Measurements from ENCODE around the gene RASSF4. TPM values are rescaled to one million over a fixed set of nuclear protein-coding genes. Genes with fewer than 3 reads are reported as not detected.

RASSF4 gene
- total RNA-seq, 2 donors from 2014 or later: 44.5 to 50.8 TPM

DNA sequence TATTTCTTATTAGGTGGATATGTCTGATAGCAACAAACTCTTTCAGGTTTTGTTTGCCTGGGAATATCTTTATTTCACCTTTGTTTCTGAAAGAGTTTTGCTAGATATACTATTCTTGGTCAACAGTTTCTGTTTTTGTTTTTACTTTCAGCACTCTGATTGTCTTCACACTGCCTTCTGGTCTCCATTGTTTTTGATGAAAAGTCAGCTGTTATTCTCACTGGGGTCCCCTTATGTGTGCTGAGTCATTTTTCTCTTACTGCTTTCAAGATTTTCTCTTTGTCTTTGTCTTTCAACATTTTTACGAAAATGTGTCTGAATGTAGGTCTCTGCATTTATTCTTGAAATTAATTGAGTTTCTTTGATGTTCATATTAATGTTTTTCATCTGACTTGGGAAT is 15.2 kb upstream of the RASSF4 start:
- TF ChIP-seq, protein P1, sequence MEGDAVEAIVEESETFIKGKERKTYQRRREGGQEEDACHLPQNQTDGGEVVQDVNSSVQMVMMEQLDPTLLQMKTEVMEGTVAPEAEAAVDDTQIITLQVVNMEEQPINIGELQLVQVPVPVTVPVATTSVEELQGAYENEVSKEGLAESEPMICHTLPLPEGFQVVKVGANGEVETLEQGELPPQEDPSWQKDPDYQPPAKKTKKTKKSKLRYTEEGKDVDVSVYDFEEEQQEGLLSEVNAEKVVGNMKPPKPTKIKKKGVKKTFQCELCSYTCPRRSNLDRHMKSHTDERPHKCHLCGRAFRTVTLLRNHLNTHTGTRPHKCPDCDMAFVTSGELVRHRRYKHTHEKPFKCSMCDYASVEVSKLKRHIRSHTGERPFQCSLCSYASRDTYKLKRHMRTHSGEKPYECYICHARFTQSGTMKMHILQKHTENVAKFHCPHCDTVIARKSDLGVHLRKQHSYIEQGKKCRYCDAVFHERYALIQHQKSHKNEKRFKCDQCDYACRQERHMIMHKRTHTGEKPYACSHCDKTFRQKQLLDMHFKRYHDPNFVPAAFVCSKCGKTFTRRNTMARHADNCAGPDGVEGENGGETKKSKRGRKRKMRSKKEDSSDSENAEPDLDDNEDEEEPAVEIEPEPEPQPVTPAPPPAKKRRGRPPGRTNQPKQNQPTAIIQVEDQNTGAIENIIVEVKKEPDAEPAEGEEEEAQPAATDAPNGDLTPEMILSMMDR (IDR thresholded peaks at IDR 0.05): no peak
- no peak for TF ChIP-seq POLR2A (IDR thresholded peaks at IDR 0.05)
- intact Hi-C loops (cut with DNase I): no loop called here
- DNase-seq: no peak
- H3K4me3 ChIP-seq: no peak overlapping the region
- H3K36me3 ChIP-seq (replicated peaks in 1 of 2; ENCODE audit: insufficient read depth in 1 of 2, low read depth in 2 of 2): no peaks in the 10 kb centered on the region
- H3K27me3 ChIP-seq: no peaks in the 10 kb centered on the region
- 0 to 39% methylated on average over 1 of the region's 1 CpG for WGBS, 2 donors
- H3K9me3 ChIP-seq: no peaks in the 10 kb centered on the region
- ATAC-seq: no peak
- peaks cover 3% of the 10 kb centered on the region for H3K4me1 ChIP-seq
- no peak overlapping the region for H3K27ac ChIP-seq

DNA sequence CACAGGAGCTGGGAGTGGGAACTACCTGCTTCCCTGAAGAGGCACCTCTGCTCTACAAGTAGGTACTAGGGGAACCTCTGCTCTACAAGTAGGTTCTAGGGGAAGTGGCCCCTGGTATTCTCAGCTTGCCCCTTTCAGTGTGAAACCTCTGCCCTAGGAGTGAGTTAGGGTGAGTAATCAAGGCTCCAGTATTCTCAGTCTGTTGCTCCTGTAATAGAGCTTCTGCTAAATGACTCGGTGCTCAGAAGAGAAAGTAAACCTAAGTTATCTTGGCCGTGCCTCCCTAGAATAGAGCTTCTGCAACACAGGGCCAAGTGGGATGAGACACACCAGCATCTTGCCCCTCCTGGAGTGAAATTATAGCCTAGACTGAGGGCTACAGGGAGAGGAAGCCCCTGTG is 13.4 kb upstream of the RASSF4 start:
- intact Hi-C loops (cut with DNase I): no loop called here
- DNase-seq (peak in 1 of 4 donors; percentile 2), ATAC-seq (no peak)
- H3K36me3 ChIP-seq (replicated peaks in 1 of 2; ENCODE audit: insufficient read depth in 1 of 2, low read depth in 2 of 2): no peaks in the 10 kb centered on the region
- no peaks in the 10 kb centered on the region for H3K27me3 ChIP-seq
- no peak overlapping the region for H3K27ac ChIP-seq
- peaks cover 12% of the 10 kb centered on the region for H3K4me1 ChIP-seq
- no peak overlapping the region for H3K4me3 ChIP-seq
- WGBS, 2 donors: 80 to 96% methylated on average over 2 of the region's 2 CpGs
- no peaks in the 10 kb centered on the region for H3K9me3 ChIP-seq
- TF ChIP-seq, protein P1 (IDR thresholded peaks at IDR 0.05): no peak
- TF ChIP-seq POLR2A (IDR thresholded peaks at IDR 0.05): no peak

DNA sequence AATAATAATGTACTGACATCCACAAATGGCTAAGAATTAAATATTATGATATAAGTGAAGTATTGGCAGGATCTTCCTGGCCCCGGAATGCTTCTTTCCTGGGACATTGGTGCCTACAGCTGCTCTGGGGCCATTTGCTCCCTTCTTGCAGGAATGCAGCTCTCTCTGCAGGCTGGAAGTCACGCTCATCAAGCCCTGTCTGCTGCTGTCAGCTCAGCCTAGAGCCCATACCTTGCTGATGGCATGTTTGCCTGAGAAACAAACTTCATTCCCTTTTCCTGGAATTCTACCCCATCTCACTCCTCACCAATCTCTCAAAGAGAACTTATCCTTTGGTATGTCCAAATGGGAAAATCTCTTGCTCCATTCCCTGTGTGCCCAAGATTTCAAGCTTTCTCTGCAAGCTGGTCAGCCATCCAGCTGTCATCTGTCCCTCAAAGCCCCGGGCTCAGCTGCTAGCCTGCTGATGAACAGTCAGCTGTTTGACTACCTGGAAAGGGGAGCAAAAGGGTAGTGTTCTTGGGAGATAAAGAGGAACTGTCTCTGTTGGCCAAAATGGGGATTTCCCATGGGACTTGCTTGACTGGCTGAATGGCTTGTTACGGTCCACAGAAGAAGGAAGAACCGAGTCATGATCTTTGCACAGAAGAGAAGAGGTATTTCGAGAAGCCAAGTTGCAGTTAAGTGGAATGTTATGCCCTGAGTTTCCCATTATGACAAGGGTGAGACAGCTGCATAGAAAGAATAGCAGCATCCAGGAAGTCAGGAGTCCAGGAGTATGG is 12.0 kb upstream of the RASSF4 start:
- DNase-seq (peak in 1 of 4 donors; percentile 5), ATAC-seq (no peak)
- intact Hi-C loops (cut with DNase I): no loop called here
- H3K27me3 ChIP-seq: no peaks in the 10 kb centered on the region
- no peak for TF ChIP-seq POLR2A (IDR thresholded peaks at IDR 0.05)
- TF ChIP-seq, protein P1 (IDR thresholded peaks at IDR 0.05): no peak
- peaks cover 12% of the 10 kb centered on the region for H3K4me1 ChIP-seq
- no peak overlapping the region for H3K27ac ChIP-seq
- H3K36me3 ChIP-seq (replicated peaks in 1 of 2; ENCODE audit: insufficient read depth in 1 of 2, low read depth in 2 of 2): no peaks in the 10 kb centered on the region
- no peak overlapping the region for H3K4me3 ChIP-seq
- no peaks in the 10 kb centered on the region for H3K9me3 ChIP-seq
- WGBS, 2 donors: 69 to 81% methylated on average over 6 of the region's 6 CpGs

DNA sequence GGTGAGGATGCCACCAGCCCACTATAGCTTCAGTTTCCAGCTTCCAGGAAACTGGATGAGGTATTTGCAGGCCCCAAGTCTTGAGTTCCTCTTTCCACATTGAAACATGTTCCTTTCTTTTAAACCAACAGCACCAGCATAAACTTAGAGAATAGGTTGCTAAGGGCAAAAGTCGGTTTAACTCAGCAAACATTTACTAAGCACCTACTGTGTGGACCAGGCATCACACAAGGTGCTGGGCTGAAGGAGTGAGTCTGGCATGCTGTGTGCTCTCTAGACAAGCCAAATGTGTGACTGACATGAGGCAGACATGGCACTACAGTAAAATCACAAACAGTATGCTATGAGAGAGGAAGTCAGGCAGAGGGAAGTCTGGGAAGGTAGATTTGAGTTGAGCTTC is 11.0 kb upstream of the RASSF4 start:
- intact Hi-C loops (cut with DNase I): no loop called here
- TF ChIP-seq, protein P1 (IDR thresholded peaks at IDR 0.05): no peak
- no peak for TF ChIP-seq POLR2A (IDR thresholded peaks at IDR 0.05)
- Histone ChIP-seq H3K4me3 (no peak overlapping the region), H3K36me3 (replicated peaks in 1 of 2; ENCODE audit: insufficient read depth in 1 of 2, low read depth in 2 of 2) (no peaks in the 10 kb centered on the region), H3K27me3 (no peaks in the 10 kb centered on the region), H3K27ac (no peak overlapping the region), H3K9me3 (no peaks in the 10 kb centered on the region), H3K4me1 (peaks cover 12% of the 10 kb centered on the region)
- ATAC-seq (no peak), DNase-seq (no peak)
- 67 to 73% methylated on average over 1 of the region's 1 CpG for WGBS, 2 donors

All from body of pancreas (tissue), 4 donors.